Measurements from ENCODE around the gene MIB2.
"Not testable (repeated sequence)": the region's sequence is repeated elsewhere in the genome, so short reads cannot be mapped to it uniquely, and the experiment has no call there.

- TF ChIP-seq EZH2, CTCF (IDR thresholded peaks at IDR 0.05): not testable (repeated sequence)
Observed at GRCh38 chr1:1637479-1637875, 22.2 kb downstream of the MIB2 start.

Data from neural progenitor cell (in vitro differentiated cells).